ENCODE data around the gene CNN3. TPM values are rescaled to one million over a fixed set of nuclear protein-coding genes. Genes with fewer than 3 reads are reported as not detected.

The CNN3 gene
- total RNA-seq: 208 TPM

- peak; percentile 93 for DNase-seq (ENCODE audit: low spot score)
Measured at GRCh38 chr1:94926915-94927404, at the start of gene CNN3. Gene CNN3, minus strand, starts transcription at chr1:94927110. Its CDS starts 216 bp downstream, at chr1:94926894.

- DNase-seq (ENCODE audit: low spot score): no peak
Measured at GRCh38 chr1:94974824-94975223, 47.9 kb upstream of the CNN3 start.

- DNase-seq (ENCODE audit: low spot score): no peak
Measured at GRCh38 chr1:94974241-94974640, 47.3 kb upstream of the CNN3 start.

GRCh38 chr1:94973309-94973922, 46.5 kb upstream of the CNN3 start:
- no peak for DNase-seq (ENCODE audit: low spot score)

- DNase-seq (ENCODE audit: low spot score): no peak
Measured at GRCh38 chr1:94971491-94971924, 44.6 kb upstream of the CNN3 start.

GRCh38 chr1:94970783-94971182, 43.9 kb upstream of the CNN3 start:
- DNase-seq (ENCODE audit: low spot score): no peak

- DNase-seq (ENCODE audit: low spot score): no peak
Measured at GRCh38 chr1:94969137-94969536, 42.2 kb upstream of the CNN3 start.

GRCh38 chr1:94966033-94966432, 39.1 kb upstream of the CNN3 start:
- DNase-seq (ENCODE audit: low spot score): no peak

- no peak for DNase-seq (ENCODE audit: low spot score)
Measured at GRCh38 chr1:94963864-94964263, 37.0 kb upstream of the CNN3 start.

GRCh38 chr1:94962409-94963265, 35.7 kb upstream of the CNN3 start:
- peak; percentile 51 for DNase-seq (ENCODE audit: low spot score)

- DNase-seq (ENCODE audit: low spot score): no peak
Measured at GRCh38 chr1:94961988-94962387, 35.1 kb upstream of the CNN3 start.

- no peak for DNase-seq (ENCODE audit: low spot score)
Measured at GRCh38 chr1:94961582-94961981, 34.7 kb upstream of the CNN3 start.

- DNase-seq (ENCODE audit: low spot score): no peak
Measured at GRCh38 chr1:94958081-94958480, 31.2 kb upstream of the CNN3 start.

GRCh38 chr1:94955767-94956632, 29.1 kb upstream of the CNN3 start:
- no peak for DNase-seq (ENCODE audit: low spot score)

GRCh38 chr1:94954263-94955220, 27.6 kb upstream of the CNN3 start:
- no peak for DNase-seq (ENCODE audit: low spot score)

- no peak for DNase-seq (ENCODE audit: low spot score)
Measured at GRCh38 chr1:94953746-94954145, 26.8 kb upstream of the CNN3 start.

- no peak for DNase-seq (ENCODE audit: low spot score)
Measured at GRCh38 chr1:94953107-94953506, 26.2 kb upstream of the CNN3 start.

- DNase-seq (ENCODE audit: low spot score): no peak
Measured at GRCh38 chr1:94952539-94952938, 25.6 kb upstream of the CNN3 start.

GRCh38 chr1:94951509-94952208, 24.7 kb upstream of the CNN3 start:
- no peak for DNase-seq (ENCODE audit: low spot score)

GRCh38 chr1:94951046-94951445, 24.1 kb upstream of the CNN3 start:
- DNase-seq (ENCODE audit: low spot score): no peak

Data from ureter (tissue), 1 donor.